ENCODE data around the gene ITPR2. TPM values are rescaled to one million over a fixed set of nuclear protein-coding genes. Genes with fewer than 3 reads are reported as not detected.
"Not testable (repeated sequence)": the region's sequence is repeated elsewhere in the genome, so short reads cannot be mapped to it uniquely, and the experiment has no call there.

Gene ITPR2
- total RNA-seq, 1 donor from 2014 or later, result 62.4 TPM

- no peak for DNase-seq (ENCODE audit: low spot score)
- no peak for ATAC-seq
Measured at GRCh38 chr12:26535826-26536225, 297.2 kb downstream of the ITPR2 start.

DNA sequence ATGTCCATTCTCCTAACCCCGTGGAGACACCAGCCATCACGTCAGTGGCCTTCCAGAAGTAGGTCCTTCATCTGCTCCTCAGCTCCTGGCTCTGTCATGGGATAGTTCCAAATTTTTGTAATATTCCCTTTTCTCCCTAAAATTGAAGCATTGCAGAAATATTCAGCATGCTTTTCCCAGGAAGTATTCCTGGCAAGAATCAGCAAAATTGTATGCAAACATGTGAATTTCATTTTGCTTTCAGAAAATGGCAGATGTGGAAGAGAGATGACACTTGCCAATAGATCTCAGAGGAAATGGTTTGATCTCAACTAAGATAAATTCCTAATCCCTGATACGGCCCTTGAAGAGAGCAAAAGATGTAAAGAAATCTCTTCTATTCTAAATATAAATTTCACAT is 298.9 kb downstream of the ITPR2 start:
- ATAC-seq (no peak), DNase-seq (ENCODE audit: low spot score) (no peak)

DNA sequence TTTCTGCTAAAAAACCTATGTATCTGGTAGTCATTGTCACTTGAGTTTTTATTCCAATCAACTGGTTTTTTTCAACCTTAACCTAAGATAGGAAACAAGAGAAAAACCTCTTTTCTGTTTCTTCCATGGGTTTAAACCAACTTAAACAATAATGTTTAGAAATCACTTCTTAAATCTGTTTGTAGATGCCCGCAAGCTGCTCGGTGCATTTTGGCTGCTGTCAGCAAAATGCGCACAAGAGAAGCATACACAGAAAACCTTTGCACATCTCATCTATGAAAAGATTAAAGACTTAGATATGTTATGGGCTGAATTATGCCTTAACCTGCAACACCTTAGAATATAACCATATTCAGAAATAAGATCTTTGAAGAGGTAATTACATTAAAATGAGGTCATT is 299.8 kb downstream of the ITPR2 start:
- no peak for ATAC-seq
- no peak for DNase-seq (ENCODE audit: low spot score)

GRCh38 chr12:26530461-26530860 is 302.5 kb downstream of the ITPR2 start:
- DNase-seq (ENCODE audit: low spot score) (no peak), ATAC-seq (no peak)

DNA sequence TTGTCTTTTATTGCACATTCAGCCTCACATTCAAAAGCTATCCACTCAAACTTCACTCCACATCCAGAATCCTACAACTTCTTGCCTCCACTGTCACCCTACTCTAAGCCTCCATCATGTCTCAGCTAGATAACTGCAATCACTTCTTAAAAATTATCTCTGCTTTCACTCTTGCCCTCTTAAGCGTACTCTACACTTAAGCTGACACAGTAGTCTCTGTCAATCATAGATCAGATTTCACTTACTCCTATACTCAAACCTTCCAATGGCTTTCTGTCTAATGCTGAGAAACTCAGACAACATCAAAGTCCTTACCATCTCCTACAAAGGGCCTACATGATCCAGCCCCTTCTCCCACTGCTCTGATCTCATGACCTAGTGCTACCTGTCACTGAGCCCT is 304.1 kb downstream of the ITPR2 start:
- no peak for ATAC-seq

DNA sequence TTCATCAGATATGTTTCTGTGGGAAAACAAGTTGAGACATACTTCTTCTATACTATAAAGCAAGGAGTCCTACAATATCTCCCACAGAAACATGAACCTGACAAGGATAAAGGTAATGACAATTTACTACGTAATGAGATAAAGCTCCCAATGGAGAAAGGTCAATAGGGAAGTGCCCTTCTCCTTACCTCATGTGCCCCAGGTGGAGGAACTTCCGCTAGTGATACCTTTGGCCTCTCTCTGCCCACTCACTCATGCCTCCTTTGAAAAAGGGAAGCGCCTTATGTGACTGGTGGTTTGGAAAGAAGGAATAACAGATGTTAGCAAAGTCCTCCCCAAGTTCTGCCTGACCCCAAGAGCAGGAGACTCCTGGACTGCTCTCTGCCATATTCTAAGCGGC is 305.3 kb downstream of the ITPR2 start:
- no peak for DNase-seq (ENCODE audit: low spot score)
- no peak for ATAC-seq

More for the DNA sequence above, 304.1 kb downstream of the ITPR2 start:
- no peak for DNase-seq (ENCODE audit: low spot score)

- ATAC-seq, result peak; percentile 42
- no peak for DNase-seq (ENCODE audit: low spot score)
Measured at GRCh38 chr12:26524862-26525465, 308.0 kb downstream of the ITPR2 start.

- peak; percentile 96 for DNase-seq (ENCODE audit: low spot score)
- ATAC-seq, result peak; percentile 90
Measured at GRCh38 chr12:26523708-26524150, 309.3 kb downstream of the ITPR2 start.

DNA sequence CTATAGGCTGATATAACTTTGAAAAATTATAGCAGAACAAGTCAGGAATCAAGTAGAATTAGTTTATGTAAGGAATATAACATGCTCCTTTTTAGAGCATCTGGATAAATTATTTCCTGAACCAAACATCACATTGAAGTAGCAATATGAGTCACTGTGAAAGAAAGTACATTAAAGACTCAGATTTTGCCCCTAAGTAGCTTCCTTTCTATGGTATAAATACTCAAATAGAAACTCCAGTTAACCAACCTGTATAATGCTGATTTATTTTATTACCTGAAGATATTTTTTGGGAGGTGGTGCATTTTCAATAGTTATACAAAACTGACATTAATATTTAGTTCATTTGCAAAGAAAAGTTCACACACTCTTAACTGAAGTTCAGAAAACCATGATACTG is 312.1 kb downstream of the ITPR2 start:
- ATAC-seq, result no peak
- no peak for DNase-seq (ENCODE audit: low spot score)

DNA sequence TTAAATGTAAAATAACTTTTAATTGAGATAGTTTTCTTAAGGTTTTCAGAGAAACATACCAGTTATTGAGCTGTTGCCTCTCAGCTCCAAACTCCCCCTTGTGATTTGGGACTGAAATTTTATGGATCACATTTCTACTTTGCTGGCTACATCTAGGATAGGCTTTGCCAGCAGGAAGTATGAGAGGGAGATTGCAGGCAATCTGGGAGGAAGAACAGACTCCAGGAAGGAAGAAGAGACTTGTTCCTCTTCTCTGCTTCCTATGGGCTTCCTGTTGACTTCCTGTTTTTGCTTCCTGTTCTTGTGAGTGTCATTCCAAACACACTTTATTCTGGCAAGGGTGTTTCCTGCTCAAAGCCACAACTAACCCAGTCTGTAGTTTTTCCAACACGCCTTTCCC is 312.9 kb downstream of the ITPR2 start:
- DNase-seq (ENCODE audit: low spot score) (no peak), ATAC-seq (no peak)

DNA sequence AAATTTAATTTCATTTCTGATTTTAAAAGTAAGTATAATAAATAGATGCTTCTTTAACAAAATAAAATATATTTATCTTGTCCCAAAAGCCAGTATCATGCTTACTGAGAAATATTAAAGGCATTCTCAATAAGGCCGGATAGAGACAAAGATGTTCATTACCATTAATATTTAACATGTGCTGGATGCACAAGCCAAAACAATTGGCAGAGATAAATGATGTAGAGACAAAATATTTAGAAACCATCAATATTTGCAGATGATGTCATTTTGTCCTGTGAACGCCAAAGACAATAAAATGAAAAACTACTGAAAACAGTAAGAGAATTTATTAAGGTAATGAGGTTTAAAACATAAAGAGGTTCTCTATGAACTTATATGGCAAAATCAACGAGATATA is 313.5 kb downstream of the ITPR2 start:
- DNase-seq (ENCODE audit: low spot score) (no peak), ATAC-seq (no peak)

DNA sequence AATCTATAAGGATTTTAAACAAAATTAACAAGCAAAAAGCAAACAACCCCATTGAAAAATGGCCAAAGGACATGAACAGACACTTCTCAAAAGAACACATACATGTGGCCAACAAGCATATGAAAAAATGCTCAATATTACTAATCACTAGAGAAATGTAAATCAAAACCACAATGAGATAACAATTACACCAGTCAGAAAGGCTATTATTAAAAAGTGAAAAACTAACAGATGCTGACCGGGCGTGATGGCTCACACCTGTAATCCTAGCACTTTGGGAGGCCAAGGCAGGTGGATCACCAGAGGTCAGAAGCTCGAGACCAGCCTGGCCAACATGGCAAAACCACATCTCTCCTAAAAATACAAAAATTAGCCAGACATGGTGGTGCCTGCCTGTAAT is 315.7 kb downstream of the ITPR2 start:
- DNase-seq (ENCODE audit: low spot score); ATAC-seq: not testable (repeated sequence)

DNA sequence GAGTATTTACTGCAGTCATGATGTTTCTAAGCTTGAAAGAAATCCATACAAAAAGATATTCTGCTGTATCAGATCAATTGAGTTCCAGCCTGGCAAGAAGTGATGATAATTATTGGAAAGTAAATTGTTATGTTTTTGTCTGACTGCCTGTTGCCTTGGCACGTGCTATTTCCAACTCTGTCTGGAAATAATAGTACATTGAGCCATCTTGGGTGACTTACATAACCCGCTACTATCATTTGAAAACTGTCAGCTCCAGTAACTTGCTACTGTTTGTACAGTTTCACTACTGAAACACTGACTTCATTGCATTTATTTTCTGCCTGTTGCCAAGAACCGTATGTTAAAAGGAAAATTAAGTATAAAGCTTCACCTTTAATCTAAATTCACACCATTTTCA is 318.6 kb downstream of the ITPR2 start:
- DNase-seq (ENCODE audit: low spot score) (no peak), ATAC-seq (no peak)

GRCh38 chr12:26513363-26514043 is 319.5 kb downstream of the ITPR2 start:
- no peak for ATAC-seq
- DNase-seq (ENCODE audit: low spot score), result no peak

DNA sequence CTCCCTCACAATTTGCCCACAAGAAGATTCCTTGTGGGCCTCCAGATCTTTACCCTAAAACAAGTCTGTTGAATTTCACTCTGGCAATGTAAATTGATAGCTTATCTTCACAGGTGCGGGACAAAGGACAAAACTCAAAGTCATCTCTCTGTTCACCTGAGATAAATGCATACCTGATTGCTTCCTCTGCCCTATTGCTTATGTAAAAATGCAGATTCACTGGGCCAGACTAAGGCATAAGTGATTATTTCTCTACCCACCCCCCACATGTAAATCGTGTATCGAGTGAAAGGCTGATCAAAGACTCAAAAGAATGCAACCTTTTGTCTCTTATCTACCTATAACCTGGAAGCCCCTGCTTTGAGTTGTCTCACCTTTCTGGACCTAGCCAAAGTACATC is 320.8 kb downstream of the ITPR2 start:
- DNase-seq (ENCODE audit: low spot score) (no peak), ATAC-seq (no peak)

DNA sequence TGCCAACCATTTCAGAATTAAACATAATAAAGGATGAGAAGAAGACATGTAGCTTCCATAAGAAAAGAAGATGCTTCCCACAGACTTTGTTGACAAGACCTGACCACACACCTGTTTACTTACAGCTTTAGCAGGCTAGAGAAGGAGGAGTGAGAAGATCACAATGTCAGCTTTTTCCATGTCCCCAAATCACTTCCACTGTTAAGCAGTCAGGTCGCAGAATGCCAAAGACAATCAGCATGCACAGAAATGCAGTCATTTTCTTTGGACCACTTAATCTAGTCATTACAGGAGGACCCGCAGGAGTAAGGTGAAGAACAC is 322.7 kb downstream of the ITPR2 start:
- DNase-seq (ENCODE audit: low spot score) (no peak), ATAC-seq (no peak)

GRCh38 chr12:26507613-26508012 is 325.4 kb downstream of the ITPR2 start:
- DNase-seq (ENCODE audit: low spot score) (no peak), ATAC-seq (no peak)

GRCh38 chr12:26499979-26500640 is 332.9 kb downstream of the ITPR2 start:
- ATAC-seq (peak; percentile 40), DNase-seq (ENCODE audit: low spot score) (no peak)

- DNase-seq (ENCODE audit: low spot score) (no peak), ATAC-seq (peak; percentile 71)
Measured at GRCh38 chr12:26496170-26496569, 336.8 kb downstream of the ITPR2 start.

GRCh38 chr12:26493656-26494055 is 339.3 kb downstream of the ITPR2 start:
- no peak for DNase-seq (ENCODE audit: low spot score)
- peak; percentile 45 for ATAC-seq

GRCh38 chr12:26492406-26492805 is 340.6 kb downstream of the ITPR2 start:
- no peak for DNase-seq (ENCODE audit: low spot score)
- ATAC-seq, result no peak

DNA sequence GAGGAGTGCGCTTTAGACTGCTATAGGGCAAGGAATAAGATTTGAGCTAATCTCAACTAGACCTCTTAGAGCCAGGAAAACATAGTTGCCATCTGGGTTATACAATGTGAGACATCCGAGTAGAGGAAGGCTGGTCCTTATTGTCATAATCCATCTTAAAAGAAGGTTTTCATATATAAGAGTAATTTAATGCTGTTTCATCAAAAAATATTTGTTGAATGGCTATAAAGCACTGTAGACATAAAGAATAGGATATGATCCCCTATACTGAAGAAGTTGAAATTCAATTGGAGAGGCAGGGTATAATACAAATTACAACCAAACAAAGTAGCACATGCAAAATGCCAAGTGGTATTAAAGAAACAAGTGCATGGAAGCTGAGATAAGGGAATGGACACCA is 343.1 kb downstream of the ITPR2 start:
- DNase-seq (ENCODE audit: low spot score), result no peak
- ATAC-seq, result no peak
